Activated CD8-positive, alpha-beta T cell treated with anti-CD3 and anti-CD28 coated beads, Interleukin-2, amount 10 ng/mL, durations not matched to agents 7 days and 5 days (primary cell): Measurements from ENCODE around the gene ABCF3. TPM values are rescaled to one million over a fixed set of nuclear protein-coding genes. Genes with fewer than 3 reads are reported as not detected.

ENCODE experiments used
- ATAC-seq: fragments of 150-1000 bp; cut with Tn5 transposase; one replicate; pipeline ENCODE4 v1.10.0; 2021; ENCODE audit warnings: moderate library complexity
- CTCF ChIA-PET: fragments of 350-600 bp; sonication (Branson Sonifier 250); formaldehyde crosslinking; loops from one replicate; lab custom pipeline; 2021; ENCODE audit warnings: antibody characterized with exemption; lab: Charles Lee
- POLR2A ChIA-PET: fragments of 350-600 bp; sonication (Branson Sonifier 250); formaldehyde crosslinking; loops from one replicate; lab custom pipeline; 2021; ENCODE audit warnings: antibody characterized with exemption; lab: Charles Lee
- DNase-seq: peaks from one replicate; pipeline ENCODE4 v3.0.0-alpha.2; 2020
- H3K27ac Mint-ChIP-seq: one replicate; pipeline ENCODE4 v1.8.0; 2021; ENCODE audit warnings: mild to moderate bottlenecking, mixed read lengths
- H3K27me3 Mint-ChIP-seq: one replicate; pipeline ENCODE4 v1.8.0; 2021; ENCODE audit warnings: low read depth, mixed read lengths
- H3K36me3 Mint-ChIP-seq: one replicate; pipeline ENCODE4 v1.8.0; 2021; ENCODE audit warnings: low read depth, mixed read lengths
- H3K4me1 Mint-ChIP-seq: one replicate; pipeline ENCODE4 v1.8.0; 2021; ENCODE audit warnings: low read depth, mixed read lengths
- H3K4me3 Mint-ChIP-seq: one replicate; pipeline ENCODE4 v1.8.0; 2021; ENCODE audit warnings: mild to moderate bottlenecking, mixed read lengths
- H3K9me3 Mint-ChIP-seq: one replicate; pipeline ENCODE4 v1.8.0; 2022; ENCODE audit warnings: mixed read lengths; ENCODE audit not compliant: insufficient read depth
- total RNA-seq, 2 experiments: library from RNA; stranded (reverse); gene quantifications; one replicate each; pipeline ENCODE4 v1.2.3, GENCODE V29; 2021

Gene ABCF3
- total RNA-seq, 2 experiments from 2014 or later, result 56.6 to 57.8 TPM

GRCh38 chr3:184234671-184235380 is 48.8 kb downstream of the ABCF3 start:
- H3K27me3 Mint-ChIP-seq, result peaks cover 22% of the 10 kb centered on the region
- no peak for ATAC-seq
- no peaks in the 10 kb centered on the region for H3K36me3 Mint-ChIP-seq
- CTCF ChIA-PET, result no interaction called here
- H3K27ac Mint-ChIP-seq, result no peak overlapping the region
- POLR2A ChIA-PET, result no interaction called here
- DNase-seq, result no peak
- peaks cover 5% of the 10 kb centered on the region for H3K4me1 Mint-ChIP-seq
- no peak overlapping the region for H3K4me3 Mint-ChIP-seq
- no peaks in the 10 kb centered on the region for H3K9me3 Mint-ChIP-seq

- Mint-ChIP-seq H3K9me3 (no peaks in the 10 kb centered on the region), H3K4me3 (no peak overlapping the region), H3K27ac (no peak overlapping the region), H3K36me3 (no peaks in the 10 kb centered on the region), H3K4me1 (peaks cover 5% of the 10 kb centered on the region), H3K27me3 (peaks cover 22% of the 10 kb centered on the region)
- no peak for DNase-seq
- POLR2A ChIA-PET, result interaction anchor here (0.6 kb wide), 1 partner anchor 25 kb away, joined by 3 read pairs; no protein-coding TSS in a partner anchor
- no peak for ATAC-seq
- CTCF ChIA-PET, result no interaction called here
Observed at GRCh38 chr3:184235381-184236032, 49.5 kb downstream of the ABCF3 start.

- ATAC-seq (no peak), DNase-seq (no peak)
- Mint-ChIP-seq H3K4me3 (no peak overlapping the region), H3K36me3 (no peaks in the 10 kb centered on the region), H3K27me3 (peaks cover 19% of the 10 kb centered on the region), H3K9me3 (no peaks in the 10 kb centered on the region), H3K27ac (no peak overlapping the region), H3K4me1 (peaks cover 3% of the 10 kb centered on the region)
- POLR2A ChIA-PET, result interaction anchor here (0.6 kb wide), 1 partner anchor 25 kb away, joined by 3 read pairs; no protein-coding TSS in a partner anchor
- CTCF ChIA-PET, result interaction anchor here (1.0 to 2.6 kb wide), 2 partner anchors 8 to 14 kb away, joined by 3 to 22 read pairs; partner anchors contain the start of gene EEF1AKMT4
Observed at GRCh38 chr3:184236033-184236410, 50.0 kb downstream of the ABCF3 start.

- peaks cover 13% of the 10 kb centered on the region for H3K27me3 Mint-ChIP-seq
Observed at GRCh38 chr3:184236636-184237035, 50.6 kb downstream of the ABCF3 start.

DNA sequence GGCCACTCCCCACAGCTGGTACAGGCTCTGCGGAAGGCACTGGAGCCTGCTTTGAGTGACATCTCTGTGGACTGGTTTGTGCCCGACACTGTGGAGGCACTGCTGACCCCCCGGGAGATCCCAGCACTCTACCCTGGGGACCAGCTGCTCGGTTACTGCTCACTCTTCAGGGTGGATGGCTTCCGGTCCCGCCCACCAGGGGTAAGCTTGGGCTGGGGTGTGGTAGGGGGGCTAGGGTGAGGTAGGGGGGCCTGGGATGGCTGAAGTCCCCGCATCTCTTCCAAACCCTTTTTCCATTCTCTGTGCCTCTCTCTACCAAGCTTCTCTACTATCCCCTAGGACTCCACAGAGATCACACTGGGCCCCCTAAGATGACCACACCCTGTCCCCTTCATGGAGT is 51.2 kb downstream of the ABCF3 start:
- ATAC-seq (no peak), DNase-seq (no peak)
- H3K27me3 Mint-ChIP-seq, result peaks cover 7% of the 10 kb centered on the region
- H3K27ac Mint-ChIP-seq, result no peak overlapping the region
- no peak overlapping the region for H3K4me3 Mint-ChIP-seq
- CTCF ChIA-PET, result interaction anchor here (1.0 to 2.6 kb wide), 5 partner anchors 10 to 341 kb away, joined by 3 to 22 read pairs (median 4); partner anchors contain the start of gene EEF1AKMT4
- peaks cover under 1% of the 10 kb centered on the region for H3K36me3 Mint-ChIP-seq
- no peaks in the 10 kb centered on the region for H3K9me3 Mint-ChIP-seq
- no peaks in the 10 kb centered on the region for H3K4me1 Mint-ChIP-seq
- POLR2A ChIA-PET, result no interaction called here

More at GRCh38 chr3:184236636-184237035, 50.6 kb downstream of the ABCF3 start:
- ChIA-PET CTCF (interaction anchor here (1.0 to 2.6 kb wide), 3 partner anchors 9 to 341 kb away, joined by 3 to 22 read pairs (median 3); partner anchors contain the start of gene EEF1AKMT4), POLR2A (no interaction called here)
- ATAC-seq (no peak), DNase-seq (no peak)
- Mint-ChIP-seq H3K36me3 (no peaks in the 10 kb centered on the region), H3K27ac (no peak overlapping the region), H3K4me3 (no peak overlapping the region), H3K9me3 (no peaks in the 10 kb centered on the region), H3K4me1 (no peaks in the 10 kb centered on the region)

- H3K9me3 Mint-ChIP-seq, result no peaks in the 10 kb centered on the region
- H3K27ac Mint-ChIP-seq, result no peak overlapping the region
- H3K27me3 Mint-ChIP-seq, result peaks cover 3% of the 10 kb centered on the region
- H3K4me1 Mint-ChIP-seq, result no peaks in the 10 kb centered on the region
- ChIA-PET CTCF (interaction anchor here (1.0 to 2.6 kb wide), 5 partner anchors 10 to 342 kb away, joined by 3 to 22 read pairs (median 4); no protein-coding TSS in a partner anchor), POLR2A (no interaction called here)
- no peak overlapping the region for H3K4me3 Mint-ChIP-seq
- no peak for ATAC-seq
- DNase-seq, result no peak
- peaks cover 7% of the 10 kb centered on the region for H3K36me3 Mint-ChIP-seq
Observed at GRCh38 chr3:184237807-184238206, 51.8 kb downstream of the ABCF3 start.

GRCh38 chr3:184238246-184238818 is 52.3 kb downstream of the ABCF3 start:
- ChIA-PET CTCF (interaction anchor here (1.0 to 2.6 kb wide), 5 partner anchors 11 to 343 kb away, joined by 3 to 22 read pairs (median 4); no protein-coding TSS in a partner anchor), POLR2A (no interaction called here)

GRCh38 chr3:184239221-184239620 is 53.2 kb downstream of the ABCF3 start:
- no peak overlapping the region for H3K27ac Mint-ChIP-seq
- ATAC-seq (no peak), DNase-seq (no peak)
- no peak overlapping the region for H3K4me3 Mint-ChIP-seq
- no peaks in the 10 kb centered on the region for H3K4me1 Mint-ChIP-seq
- CTCF ChIA-PET, result interaction anchor here (1.8 to 2.2 kb wide), 2 partner anchors 11 to 12 kb away, joined by 7 to 15 read pairs; partner anchors contain the start of gene EEF1AKMT4
- no peaks in the 10 kb centered on the region for H3K9me3 Mint-ChIP-seq
- POLR2A ChIA-PET, result interaction anchor here (1.3 kb wide), 1 partner anchor 11 kb away, joined by 3 read pairs; no protein-coding TSS in a partner anchor
- no peaks in the 10 kb centered on the region for H3K27me3 Mint-ChIP-seq
- peaks cover 12% of the 10 kb centered on the region for H3K36me3 Mint-ChIP-seq

More at GRCh38 chr3:184238246-184238818, 52.3 kb downstream of the ABCF3 start:
- H3K27me3 Mint-ChIP-seq, result no peaks in the 10 kb centered on the region
- no peaks in the 10 kb centered on the region for H3K9me3 Mint-ChIP-seq
- no peak overlapping the region for H3K27ac Mint-ChIP-seq
- ATAC-seq (no peak), DNase-seq (no peak)
- no peaks in the 10 kb centered on the region for H3K4me1 Mint-ChIP-seq
- H3K36me3 Mint-ChIP-seq, result peaks cover 12% of the 10 kb centered on the region
- no peak overlapping the region for H3K4me3 Mint-ChIP-seq

DNA sequence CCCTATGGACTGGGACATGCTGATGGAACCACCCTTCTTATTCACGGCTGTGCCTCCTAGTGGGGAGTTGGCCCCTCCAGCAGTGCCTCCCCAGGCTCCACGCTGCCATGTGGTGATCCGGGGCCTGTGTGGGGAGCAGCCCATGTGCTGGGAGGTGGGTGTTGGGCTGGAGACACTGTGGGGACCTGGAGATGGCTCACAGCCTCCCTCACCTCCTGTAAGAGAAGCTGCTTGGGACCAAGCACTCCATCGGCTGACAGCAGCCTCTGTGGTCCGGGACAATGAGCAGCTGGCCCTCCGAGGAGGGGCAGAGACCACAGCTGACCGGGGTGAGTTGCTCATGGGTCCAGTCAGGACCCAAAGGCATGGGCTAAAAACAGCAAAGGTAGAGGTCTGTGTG is 53.7 kb downstream of the ABCF3 start:
- POLR2A ChIA-PET, result interaction anchor here (1.3 kb wide), 1 partner anchor 11 kb away, joined by 3 read pairs; no protein-coding TSS in a partner anchor

DNA sequence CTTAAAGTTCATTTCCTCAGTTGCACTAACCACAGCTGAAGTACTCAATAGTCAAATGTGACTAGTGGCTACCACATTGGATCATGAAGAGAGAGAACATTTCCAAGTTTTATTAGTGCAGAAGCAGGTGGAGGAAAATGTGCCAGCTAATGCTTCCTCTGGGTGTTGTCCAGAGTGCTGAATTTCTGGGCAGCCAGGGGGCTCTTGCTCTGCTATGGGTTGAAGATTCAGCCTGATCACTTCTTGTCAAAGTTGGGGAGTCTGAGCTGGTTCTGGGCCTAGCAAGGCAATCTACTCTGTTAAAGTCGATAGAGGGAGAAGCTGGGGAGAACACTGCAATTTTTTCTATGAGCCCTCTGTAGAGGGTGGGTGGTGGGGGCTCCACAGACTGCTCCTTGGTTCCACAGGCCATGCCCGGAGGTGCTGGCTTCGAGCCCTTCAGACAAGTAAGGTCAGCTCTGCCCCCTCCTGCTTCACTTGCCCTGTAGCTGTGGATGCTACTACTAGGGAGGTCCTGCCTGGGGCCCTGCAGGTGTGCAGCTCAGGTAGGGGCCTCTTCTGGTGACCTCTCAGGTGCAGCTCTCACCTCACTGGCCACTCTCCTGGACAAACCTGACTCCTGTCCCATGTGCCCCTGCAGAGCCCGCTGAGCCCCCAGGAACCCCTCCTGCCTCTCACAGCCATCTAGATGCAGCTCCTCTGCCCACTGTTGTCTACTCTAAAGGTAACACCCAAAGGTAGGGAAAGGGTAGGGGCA is 54.6 kb downstream of the ABCF3 start:
- no peaks in the 10 kb centered on the region for H3K9me3 Mint-ChIP-seq
- H3K4me1 Mint-ChIP-seq, result no peaks in the 10 kb centered on the region
- no peak overlapping the region for H3K27ac Mint-ChIP-seq
- POLR2A ChIA-PET, result interaction anchor here (1.3 kb wide), 1 partner anchor 12 kb away, joined by 3 read pairs; no protein-coding TSS in a partner anchor
- CTCF ChIA-PET, result interaction anchor here (0.7 to 2.2 kb wide), 3 partner anchors 9 to 336 kb away, joined by 3 to 15 read pairs (median 7); partner anchors contain the start of gene EEF1AKMT4
- H3K4me3 Mint-ChIP-seq, result no peak overlapping the region
- H3K36me3 Mint-ChIP-seq, result peaks cover 21% of the 10 kb centered on the region
- ATAC-seq (peak; percentile 40), DNase-seq (peak; percentile 40)
- H3K27me3 Mint-ChIP-seq, result no peaks in the 10 kb centered on the region

More for the DNA sequence above, 53.7 kb downstream of the ABCF3 start:
- Mint-ChIP-seq H3K27me3 (no peaks in the 10 kb centered on the region), H3K36me3 (peaks cover 15% of the 10 kb centered on the region), H3K9me3 (no peaks in the 10 kb centered on the region), H3K4me1 (no peaks in the 10 kb centered on the region), H3K4me3 (no peak overlapping the region), H3K27ac (no peak overlapping the region)
- ATAC-seq (no peak), DNase-seq (no peak)
- CTCF ChIA-PET, result interaction anchor here (0.7 to 2.2 kb wide), 3 partner anchors 10 to 335 kb away, joined by 3 to 15 read pairs (median 7); partner anchors contain the start of gene EEF1AKMT4

- Mint-ChIP-seq H3K27me3 (no peaks in the 10 kb centered on the region), H3K36me3 (peaks cover 21% of the 10 kb centered on the region), H3K9me3 (no peaks in the 10 kb centered on the region), H3K27ac (no peak overlapping the region), H3K4me3 (no peak overlapping the region), H3K4me1 (no peaks in the 10 kb centered on the region)
- ATAC-seq (no peak), DNase-seq (no peak)
- POLR2A ChIA-PET, result no interaction called here
- CTCF ChIA-PET, result interaction anchor here (1.8 to 2.2 kb wide), 2 partner anchors 9 to 14 kb away, joined by 7 to 15 read pairs; partner anchors contain the start of gene EEF1AKMT4
Observed at GRCh38 chr3:184241141-184241446, 55.1 kb downstream of the ABCF3 start.
